GM12878 (cell line): ENCODE data around the gene CTIF. TPM values are rescaled to one million over a fixed set of nuclear protein-coding genes. Genes with fewer than 3 reads are reported as not detected.

ENCODE experiments used
- ATAC-seq: fragments of 200-7000 bp; cut with Tn5 transposase; 3 replicates; pipeline ENCODE4 v1.9.1; 2020; ENCODE audit warnings: mild to moderate bottlenecking, moderate library complexity
- BruUV-seq: library from RNA; stranded (reverse); fragments of 400-500 nt; replicated peaks from 2 replicates; lab custom pipeline; 2021; lab: Mats Ljungman, UMichigan
- CTCF ChIA-PET: fragments of 300-600 bp; sonication (Branson Sonifier 250); formaldehyde crosslinking; extraction: SDS; loops from one replicate; lab custom pipeline; 2021; ENCODE audit warnings: inconsistent platforms; lab: Yijun Ruan, JAX
- POLR2A ChIA-PET: fragments of 350-600 bp; formaldehyde crosslinking; extraction: SDS; loops from one replicate; lab custom pipeline; 2021; ENCODE audit warnings: inconsistent platforms; lab: Charles Lee
- RAD21 ChIA-PET: fragments of 300-600 bp; sonication (Branson Sonifier 250); formaldehyde crosslinking; loops from one replicate; lab custom pipeline; 2023; ENCODE audit warnings: antibody characterized with exemption; ENCODE audit not compliant: unreplicated experiment; lab: Charles Lee
- SMC1A ChIA-PET: fragments of 300-600 bp; sonication (Branson Sonifier 250); formaldehyde crosslinking; loops from one replicate; lab custom pipeline; 2023; ENCODE audit not compliant: unreplicated experiment, uncharacterized antibody; lab: Charles Lee
- DNase-seq: peaks from one replicate; pipeline ENCODE4 v3.0.0-alpha.2; 2011; ENCODE audit warnings: low read depth, low spot score
- FAIRE-seq: peaks from 3 replicates; lab custom pipeline; 2011; peaks lifted over from hg19 to GRCh38; lab: Jason Lieb, UNC
- H2AFZ ChIP-seq: 2 replicates; pipeline ENCODE4 v1.6.0; 2011; ENCODE audit warnings: low read depth, low read length, control low read depth; ENCODE audit not compliant: control insufficient read depth
- H3K27ac ChIP-seq: 2 replicates; pipeline ENCODE4 v1.5.1; 2011; ENCODE audit warnings: control low read depth; ENCODE audit not compliant: control insufficient read depth, insufficient read depth
- H3K27me3 ChIP-seq, 2 experiments: replicated peaks in 1 of 2; 2 replicates each; pipeline versions ENCODE4 v1.6.0 to v1.6.1; 2011; ENCODE audit warnings: low read length in 1 of 2; ENCODE audit not compliant: control insufficient read depth in 2 of 2, insufficient read depth in 2 of 2
- H3K36me3 ChIP-seq, 2 experiments: 2 replicates each; pipeline ENCODE4 v1.5.1; 2011; ENCODE audit warnings: low read length in 1 of 2; ENCODE audit not compliant: control insufficient read depth in 2 of 2, insufficient read depth in 2 of 2
- H3K4me1 ChIP-seq: 2 replicates; pipeline ENCODE4 v1.6.1; 2011; ENCODE audit warnings: mild to moderate bottlenecking, low read length, moderate library complexity, mixed read lengths; ENCODE audit not compliant: control insufficient read depth, insufficient read depth
- H3K4me2 ChIP-seq: 2 replicates; pipeline ENCODE4 v1.6.0; 2011; ENCODE audit warnings: control low read depth; ENCODE audit not compliant: control insufficient read depth, insufficient read depth
- H3K4me3 ChIP-seq: fragments of 200-600 bp; sonication (generic); 2 replicates; pipeline ENCODE4 v1.5.1; 2016
- H3K79me2 ChIP-seq: 2 replicates; pipeline ENCODE4 v1.6.0; 2011; ENCODE audit warnings: low read length; ENCODE audit not compliant: control insufficient read depth, insufficient read depth
- H3K9ac ChIP-seq: 2 replicates; pipeline ENCODE4 v1.8.0; 2011; ENCODE audit warnings: low read length, control low read depth, mixed read lengths; ENCODE audit not compliant: control insufficient read depth, insufficient read depth
- H3K9me3 ChIP-seq: replicated peaks from 3 replicates; pipeline ENCODE4 v1.5.1; 2011; ENCODE audit warnings: mild to moderate bottlenecking, low read length; ENCODE audit not compliant: control insufficient read depth, insufficient read depth
- H4K20me1 ChIP-seq: 2 replicates; pipeline ENCODE4 v1.6.0; 2011; ENCODE audit not compliant: control insufficient read depth, insufficient read depth
- BACH1 ChIP-seq: fragments of 450-650 bp; IDR thresholded peaks from 2 replicates; pipeline ENCODE4 v1.6.1; 2017; ENCODE audit warnings: mild to moderate bottlenecking, borderline replicate concordance
- BMI1 ChIP-seq: fragments of 450-650 bp; IDR thresholded peaks from 2 replicates; pipeline ENCODE4 v1.6.1; 2016; ENCODE audit warnings: mild to moderate bottlenecking, moderate library complexity, borderline replicate concordance
- FOS ChIP-seq: IDR thresholded peaks from 3 replicates; pipeline ENCODE4 v1.6.1; 2011; ENCODE audit warnings: borderline replicate concordance; ENCODE audit not compliant: insufficient read length; ENCODE audit errors: extremely low read depth
- IKZF1 ChIP-seq: fragments of 450-650 bp; conservative IDR thresholded peaks from 2 replicates; pipeline ENCODE4 v1.6.1; 2017; ENCODE audit warnings: antibody characterized with exemption, mild to moderate bottlenecking
- MEF2B ChIP-seq: fragments of 450-650 bp; IDR thresholded peaks from 2 replicates; pipeline ENCODE4 v1.6.1; 2018; ENCODE audit warnings: mild to moderate bottlenecking, moderate library complexity; ENCODE audit not compliant: partially characterized antibody, poor library complexity, severe bottlenecking
- NR2F1 ChIP-seq: fragments of 450-650 bp; conservative IDR thresholded peaks from 2 replicates; pipeline ENCODE4 v1.6.1; 2017; ENCODE audit warnings: mild to moderate bottlenecking
- PRDM15 ChIP-seq: fragments of 450-650 bp; formaldehyde crosslinking; IDR thresholded peaks from 2 replicates; pipeline ENCODE4 v1.4.0; 2020; ENCODE audit warnings: mild to moderate bottlenecking, moderate library complexity
- RCOR1 ChIP-seq: conservative IDR thresholded peaks from 2 replicates; pipeline ENCODE4 v1.6.1; 2012; ENCODE audit warnings: low read depth, low read length, improper control_type of control experiment
- TCF3 ChIP-seq: IDR thresholded peaks from 2 replicates; pipeline ENCODE4 v1.6.1; 2012; ENCODE audit warnings: low read depth, mild to moderate bottlenecking, low read length, borderline replicate concordance; ENCODE audit not compliant: insufficient read depth
- YY1 ChIP-seq: IDR thresholded peaks from 2 replicates; pipeline ENCODE4 v1.6.1; 2011; ENCODE audit warnings: low read depth, mild to moderate bottlenecking, low read length
- ZBTB40 ChIP-seq: fragments of 450-650 bp; IDR thresholded peaks from 2 replicates; pipeline ENCODE4 v1.6.1; 2016; ENCODE audit warnings: mild to moderate bottlenecking, moderate library complexity, borderline replicate concordance
- in situ Hi-C: fragments of 300-500 bp; cut with MboI; formaldehyde crosslinking; loops from 9 replicates; pipeline ENCODE4 v1.14.3; 2018; ENCODE audit warnings: mixed read lengths
- intact Hi-C: fragments of 100-400 bp; cut with micrococcal nuclease; formaldehyde crosslinking; loops from one replicate; pipeline ENCODE4 v1.14.2; 2022; ENCODE audit not compliant: unreplicated experiment
- polyA plus RNA-seq, 11 experiments: library from polyadenylated mRNA; depleted of rRNA in 4 of 11; unstranded in 6 of 11; stranded (reverse) in 5 of 11; fragments of >200 nt; fragmentation: Nextera tagmentation in 4 of 11; fragmentation: Illumina TruSeq in 1 of 11; extraction: Ambion mirVana in 4 of 11; extraction: Trizol in 1 of 11; gene quantifications; 1 replicate in 1 of 11; 2 replicates in 10 of 11; pipeline versions ENCODE4 v1.2.1 to v1.2.3, GENCODE V29; 2011 to 2016; ENCODE audit warnings: inconsistent platforms in 2 of 11, missing spikeins in 2 of 11, low read depth in 1 of 11
- total RNA-seq, 4 experiments: library from RNA; depleted of rRNA in 3 of 4; stranded (reverse); fragments of >200 nt in 3 of 4; fragmentation: Illumina TruSeq in 1 of 4; extraction: Trizol in 1 of 4; gene quantifications; 2 replicates each; pipeline versions ENCODE4 v1.2.1 to v1.2.3, GENCODE V29; 2013 to 2021

The CTIF gene
- total and polyA plus RNA-seq, 10 of the 15 experiments (the other 5 are each of a cell fraction or from before 2014, with no cell fraction given): 0.06 to 11.6 (median 2.5) TPM

DNA sequence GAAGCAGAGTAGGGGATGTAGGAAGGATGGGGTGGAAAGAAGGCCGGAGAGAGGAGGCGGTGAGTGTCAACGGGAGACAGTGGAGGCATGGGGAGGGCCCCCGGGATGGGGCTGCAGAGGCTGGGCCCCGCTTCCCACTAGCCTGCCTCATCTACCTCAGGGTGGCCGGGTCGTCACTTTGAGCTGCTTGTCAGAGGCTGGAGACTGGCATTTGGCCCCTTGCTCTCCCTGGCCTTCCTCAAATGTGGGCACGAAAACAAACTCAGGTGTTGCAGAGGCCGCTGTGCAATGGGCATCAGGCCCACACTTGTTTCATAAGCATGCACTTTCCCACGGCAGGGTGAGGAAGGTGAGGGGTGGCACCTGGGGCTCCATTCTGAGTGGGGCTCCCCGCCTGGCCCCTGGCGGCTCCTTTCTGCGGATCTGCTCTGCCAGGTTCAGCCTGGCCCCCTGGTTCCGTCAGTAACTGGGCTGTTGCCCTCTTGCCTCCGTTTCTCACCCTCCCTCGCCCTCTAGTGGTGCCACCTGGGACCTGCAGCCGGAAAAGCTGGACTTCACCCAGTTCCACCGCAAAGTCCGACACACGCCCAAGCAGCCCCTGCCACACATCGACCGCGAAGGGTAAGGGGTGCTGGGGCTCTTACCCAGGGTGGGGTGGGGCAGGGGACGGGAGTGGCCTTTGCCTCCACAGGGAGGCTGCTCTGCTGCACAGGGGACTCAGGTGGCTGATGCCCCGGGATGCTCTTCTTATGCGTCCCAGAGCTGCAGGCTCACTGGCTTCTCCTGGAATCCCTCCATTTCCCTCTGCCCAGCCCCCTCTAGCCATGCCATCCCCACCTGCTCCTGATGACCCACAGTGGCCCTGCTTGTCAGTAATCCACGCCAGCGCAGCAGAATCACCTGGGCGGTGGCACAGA lies 125.4 kb downstream of the CTIF start (continued):
- TF ChIP-seq PRDM15 (CRISPR knock-in tag) (no peak), RCOR1 (no peak), YY1 (0 out of 2 replicates have a peak, but pooled peaks have one; percentile 43)

DNA sequence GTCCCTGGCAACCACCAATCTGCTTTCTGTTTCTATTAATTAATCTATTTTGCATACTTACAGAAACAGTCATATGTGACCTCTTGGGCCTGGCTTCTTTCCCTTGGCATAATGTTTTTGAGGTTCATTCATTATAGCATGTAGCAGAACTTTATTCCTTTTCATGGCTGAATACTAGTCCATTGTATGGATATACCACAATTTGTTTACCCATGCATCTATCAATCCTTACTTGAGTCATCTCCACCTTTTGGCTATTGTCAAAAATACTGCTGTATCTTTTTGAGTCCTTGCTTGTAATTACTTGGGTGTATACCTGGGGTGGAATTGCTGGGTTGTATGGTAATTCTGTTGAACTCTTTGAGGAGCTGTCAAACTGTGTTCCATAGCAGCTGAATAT lies 126.8 kb downstream of the CTIF start:
- no peaks in the 10 kb centered on the region for H3K79me2 ChIP-seq
- ATAC-seq: no peak
- SMC1A ChIA-PET: no interaction called here
- no peaks in the 10 kb centered on the region for H3K4me1 ChIP-seq
- intact Hi-C loops (no loop called here), in situ Hi-C loops (no loop called here)
- RAD21 ChIA-PET: no interaction called here
- no peak overlapping the region for H3K9ac ChIP-seq
- H3K4me3 ChIP-seq: no peak overlapping the region
- H2AFZ ChIP-seq: no peak overlapping the region
- no peak overlapping the region for H3K4me2 ChIP-seq
- no peaks in the 10 kb centered on the region; a peak in 1 of 4 replicates for H3K36me3 ChIP-seq
- H4K20me1 ChIP-seq: no peaks in the 10 kb centered on the region
- CTCF ChIA-PET: interaction anchor here (1.6 kb wide), 1 partner anchor 220 kb away, joined by 6 read pairs; no protein-coding TSS in a partner anchor
- no peak for DNase-seq
- H3K27ac ChIP-seq: no peak overlapping the region
- FAIRE-seq: no peak
- no TSS peak for BruUV-seq
- H3K27me3 ChIP-seq: no peaks in the 10 kb centered on the region; a peak in 1 of 4 replicates
- no peaks in the 10 kb centered on the region for H3K9me3 ChIP-seq
- POLR2A ChIA-PET: no interaction called here
- TF ChIP-seq TCF3 (no peak), BMI1 (no peak), MEF2B (no peak), IKZF1 (no peak), ZBTB40 (no peak), NR2F1 (no peak), FOS (no peak), BACH1 (no peak)
